Stimulated activated CD8-positive, alpha-beta memory T cell treated with anti-CD3 and anti-CD28 coated beads, Interleukin-15, amount 100 ng/mL, for 24 hours (primary cell): ENCODE measurements around the gene ICAM5.
"Not testable (repeated sequence)": the region's sequence is repeated elsewhere in the genome, so short reads cannot be mapped to it uniquely, and the experiment has no call there.

ENCODE experiments used
- DNase-seq: peaks from one replicate; pipeline ENCODE4 v3.0.0-alpha.2; 2020; ENCODE audit warnings: low read depth

ICAM5 gene

GRCh38 chr19:10320602-10321416 lies 31.1 kb downstream of the ICAM5 start:
- DNase-seq = no peak

DNA sequence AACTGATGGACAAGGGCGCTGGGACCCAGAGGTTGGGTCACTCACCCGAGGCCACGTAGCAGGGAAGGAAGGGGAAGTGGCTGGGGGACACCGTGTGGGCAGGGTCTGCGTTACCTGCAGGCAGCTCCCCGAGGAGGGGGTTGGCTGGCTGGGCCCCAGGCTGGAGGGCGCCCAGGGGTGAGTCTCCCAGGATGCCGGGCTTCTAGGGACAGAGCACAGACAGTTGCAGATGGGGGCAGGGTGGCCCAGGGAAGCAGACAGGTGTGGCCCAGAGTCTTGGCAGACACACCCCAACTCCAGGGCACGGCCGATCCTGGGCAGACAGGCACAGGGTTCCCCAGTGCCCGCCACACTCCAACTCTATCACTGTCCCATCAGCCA lies 31.7 kb downstream of the ICAM5 start:
- no peak for DNase-seq

GRCh38 chr19:10321874-10322835 lies 32.4 kb downstream of the ICAM5 start:
- no peak for DNase-seq

- no peak for DNase-seq
Measured at GRCh38 chr19:10325732-10326131, 36.0 kb downstream of the ICAM5 start.

GRCh38 chr19:10327793-10328192 lies 38.0 kb downstream of the ICAM5 start:
- DNase-seq = no peak

DNA sequence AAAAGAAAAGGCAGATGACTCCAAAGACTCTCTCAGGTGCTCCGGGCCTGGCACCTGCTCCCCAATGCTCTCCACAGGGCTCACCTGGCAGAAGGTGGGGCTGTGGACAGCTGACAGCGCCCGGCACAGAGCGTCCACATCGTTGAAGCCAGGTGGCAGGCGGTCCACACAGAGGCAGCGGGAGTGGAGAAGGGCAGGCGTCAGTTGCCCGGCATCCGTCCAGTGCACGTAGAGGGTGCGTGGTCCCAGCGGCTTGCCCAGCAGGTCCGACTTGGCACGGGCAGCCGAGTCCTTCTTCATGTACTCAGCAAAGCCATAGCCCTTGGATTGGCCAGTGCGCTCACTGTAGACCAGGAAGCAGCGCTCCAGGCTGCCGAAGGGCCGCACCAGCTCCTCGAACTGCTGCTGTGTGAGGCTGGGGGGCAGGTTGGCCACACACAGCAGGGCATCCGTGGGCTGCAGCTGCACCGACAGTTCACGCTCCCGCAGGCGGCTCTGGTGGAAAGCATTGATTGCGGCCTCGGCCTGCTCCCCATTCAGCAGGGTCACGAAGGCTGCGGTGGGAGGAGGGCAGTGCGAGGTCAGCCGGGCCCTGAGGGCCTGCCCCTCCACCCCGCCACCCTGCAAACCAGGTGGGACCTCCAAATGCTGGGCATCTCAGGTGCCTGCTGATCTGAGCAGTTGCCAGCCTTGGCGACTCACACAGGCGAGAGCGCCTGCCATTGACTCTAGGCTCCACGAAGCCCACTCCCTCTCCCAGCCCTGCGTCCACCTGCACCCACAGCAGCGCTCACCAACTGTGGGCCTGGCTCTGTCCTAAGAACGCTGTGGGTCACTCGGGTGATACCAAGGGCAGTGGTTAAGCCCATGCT lies 39.0 kb downstream of the ICAM5 start:
- no peak for DNase-seq

GRCh38 chr19:10329555-10329954 lies 39.8 kb downstream of the ICAM5 start:
- DNase-seq = no peak

DNA sequence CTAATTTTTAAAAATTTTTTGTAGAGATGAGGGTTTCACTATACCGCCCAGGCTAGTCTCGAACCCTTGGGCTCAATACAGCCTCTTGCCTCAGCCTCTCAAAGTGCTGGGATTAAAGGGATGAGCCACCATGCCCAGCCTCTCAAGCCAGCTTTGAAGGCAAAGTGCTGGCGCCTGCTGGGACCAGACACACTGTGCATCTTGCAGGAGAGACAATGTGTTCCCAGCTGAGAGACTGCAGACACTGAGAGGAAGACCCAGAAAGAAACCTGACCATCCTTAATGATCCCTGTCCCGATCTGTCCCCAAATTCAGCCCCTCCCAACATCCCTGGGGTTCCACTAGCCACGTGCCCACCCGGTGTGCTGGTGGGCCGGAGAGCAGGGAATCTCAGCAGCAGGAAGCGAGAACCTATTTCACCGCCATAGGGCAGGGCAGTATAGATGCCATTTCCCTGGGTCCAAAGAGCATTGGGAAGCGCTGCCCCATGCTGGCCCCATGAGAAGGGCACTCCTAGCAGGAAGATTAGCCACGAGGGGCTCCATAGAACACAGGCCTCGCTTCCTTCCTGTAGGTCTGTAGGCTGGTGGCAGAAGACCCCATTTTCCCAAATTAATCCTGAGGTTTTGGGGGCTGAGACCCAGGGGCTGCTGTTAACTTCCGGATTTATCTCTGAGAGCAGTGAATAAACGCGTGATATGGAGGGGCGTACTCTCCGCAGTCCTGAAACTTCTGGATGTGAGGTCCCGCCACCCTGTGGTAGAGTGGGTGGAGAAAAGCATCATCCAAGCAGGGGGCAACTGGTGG lies 42.6 kb downstream of the ICAM5 start:
- no peak for DNase-seq

DNA sequence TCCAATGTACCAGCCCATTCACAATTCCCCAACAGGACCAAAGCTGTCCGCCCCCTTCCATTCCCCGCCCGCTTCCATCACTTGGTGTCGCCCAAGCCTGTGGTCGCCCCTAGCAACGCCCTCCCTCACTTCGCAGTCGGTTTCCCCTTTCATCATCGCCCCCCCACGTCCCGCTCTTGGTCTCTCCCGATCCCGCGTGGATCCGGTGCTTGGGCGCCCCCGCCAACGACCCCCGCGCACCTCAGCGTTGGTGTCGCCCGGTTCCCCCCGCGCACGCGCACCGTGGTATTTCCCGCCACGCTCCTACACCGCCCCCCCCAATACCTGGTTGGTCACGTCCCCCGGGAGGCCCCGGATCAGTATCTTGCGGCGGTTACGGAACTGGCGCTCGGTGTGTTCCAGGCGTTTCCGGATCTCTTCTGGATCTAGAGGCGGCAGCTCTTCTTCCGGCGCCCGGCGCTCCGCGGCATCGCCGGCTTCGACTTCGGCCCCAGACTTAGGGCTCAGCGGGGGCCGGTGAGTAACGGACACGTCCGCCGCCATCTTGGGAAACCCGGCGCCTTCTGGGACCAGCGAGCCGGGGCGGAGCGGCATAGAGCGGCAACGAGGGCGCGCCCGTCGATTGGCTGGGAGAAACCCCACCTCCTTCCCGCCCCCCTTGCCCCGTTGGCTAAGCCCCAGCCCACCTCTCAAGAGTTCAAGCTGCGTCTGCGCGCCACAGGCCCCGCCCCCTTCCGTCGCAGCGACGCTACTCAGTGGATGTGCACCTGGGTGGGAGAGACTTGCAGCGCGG lies 43.4 kb downstream of the ICAM5 start, which contains the start of gene RAVER1:
Gene RAVER1, minus strand, starts transcription at position 565 of the 793 bp plus-strand sequence. Its CDS starts 22 bp downstream, at position 543.
- peak; percentile 95 for DNase-seq

DNA sequence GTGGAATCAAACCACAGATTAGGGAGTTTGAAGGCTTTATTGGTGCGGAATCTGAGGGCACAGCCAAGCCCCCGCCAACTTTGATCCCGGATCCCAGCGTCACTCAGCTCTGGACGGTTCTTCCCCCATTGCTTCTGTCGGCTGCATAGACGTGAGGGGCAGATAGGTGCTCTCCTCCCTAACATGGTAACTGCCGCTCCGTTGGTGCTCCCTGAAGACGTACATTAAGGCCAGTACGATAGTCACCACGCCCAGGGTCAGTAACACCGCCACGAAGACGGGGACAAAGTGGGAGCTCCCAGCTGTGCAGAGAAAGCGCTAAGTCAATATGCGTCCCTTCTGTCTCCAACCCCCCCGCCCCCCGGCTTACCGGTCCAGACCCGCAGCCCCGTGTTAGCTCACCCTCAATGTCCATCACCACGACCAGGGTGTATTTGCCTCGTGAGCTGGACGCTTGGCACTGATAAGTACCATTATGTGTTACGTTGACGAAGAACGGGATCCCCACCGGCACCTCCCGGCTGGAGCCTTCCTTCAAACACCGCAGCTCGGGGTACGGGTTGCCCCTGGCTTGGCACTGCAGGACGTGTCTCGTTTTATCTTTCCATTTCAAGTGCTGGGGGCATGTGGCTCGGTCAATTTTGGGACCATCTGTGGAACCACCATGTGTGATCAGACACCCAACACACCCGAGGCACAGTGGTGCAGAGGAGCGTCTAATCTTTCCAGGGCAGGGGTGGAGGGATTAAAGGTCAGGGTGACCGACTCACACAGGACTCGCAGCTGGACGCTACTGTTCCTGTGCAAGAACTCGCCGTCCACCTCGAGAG lies 44.2 kb downstream of the ICAM5 start:
- no peak for DNase-seq

DNA sequence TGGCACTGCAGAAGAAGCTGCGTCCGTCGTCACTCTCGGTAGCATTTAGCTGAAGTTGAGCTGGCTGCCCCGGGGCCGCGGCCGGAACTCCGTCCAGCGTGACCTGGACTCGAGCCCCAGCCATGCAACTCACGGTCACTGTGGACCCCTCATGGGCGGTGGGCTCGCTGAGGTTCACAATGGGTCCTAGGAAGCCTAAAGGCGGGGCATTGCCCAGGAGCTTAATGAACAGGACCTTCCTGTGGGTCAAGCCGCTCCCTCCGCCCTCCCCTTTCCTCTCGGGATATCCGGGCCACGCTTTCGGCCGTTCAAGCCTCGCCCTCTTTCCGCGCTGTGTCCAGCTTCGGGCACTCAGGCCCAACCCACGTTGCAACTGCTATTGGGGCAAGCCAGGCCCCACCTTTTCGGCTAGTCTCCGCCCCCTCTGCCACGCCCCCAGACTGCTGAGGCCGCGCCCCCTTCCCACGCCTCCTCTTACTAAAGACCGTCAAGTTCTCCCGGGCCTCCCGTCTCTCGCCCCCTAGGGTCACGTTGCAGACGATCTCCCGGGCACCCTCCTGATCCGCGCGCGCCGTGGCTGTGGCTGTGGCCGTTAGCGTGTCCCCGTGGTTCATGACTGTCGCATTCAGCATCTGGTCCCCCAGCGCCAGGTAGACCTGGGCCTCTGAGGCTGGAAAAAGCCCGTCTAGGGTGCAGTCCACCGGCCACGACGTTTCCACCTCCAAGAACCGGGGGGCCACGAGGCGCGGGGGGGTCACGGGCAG lies 45.0 kb downstream of the ICAM5 start:
- DNase-seq = no peak

- DNase-seq = no peak
Measured at GRCh38 chr19:10335352-10335985, 45.7 kb downstream of the ICAM5 start.

- not testable (repeated sequence) for DNase-seq
Measured at GRCh38 chr19:10336725-10337124, 47.0 kb downstream of the ICAM5 start.

GRCh38 chr19:10338940-10339339 lies 49.2 kb downstream of the ICAM5 start:
- no peak for DNase-seq

- DNase-seq = peak; percentile 47
Measured at GRCh38 chr19:10339380-10339960, 49.7 kb downstream of the ICAM5 start, which contains the start of gene ICAM3. Gene ICAM3 (minus strand): TSS chr19:10339624. CDS start chr19:10339614, 10 bp downstream.

GRCh38 chr19:10339977-10340376 lies 50.2 kb downstream of the ICAM5 start:
- DNase-seq = no peak

GRCh38 chr19:10343495-10343894 lies 53.7 kb downstream of the ICAM5 start:
- DNase-seq = no peak
